K562 (cell line): ENCODE results near the gene RBPMS2. TPM values are rescaled to one million over a fixed set of nuclear protein-coding genes. Genes with fewer than 3 reads are reported as not detected.
A peak's percentile ranks its signal among the peaks of the same experiment; 100 is the strongest.

Experiments
- CC2D1A ChIP-seq: fragments of 450-650 bp; IDR thresholded peaks from 2 replicates; pipeline ENCODE4 v1.6.1; 2017; ENCODE audit warnings: mild to moderate bottlenecking
- COPS2 ChIP-seq: fragments of 450-650 bp; conservative IDR thresholded peaks from 2 replicates; pipeline ENCODE4 v1.6.1; 2016; ENCODE audit warnings: mild to moderate bottlenecking, moderate library complexity
- FOXJ2 ChIP-seq: fragments of 200-800 bp; sonication (Bioruptor generic); IDR thresholded peaks from 2 replicates; pipeline ENCODE4 v1.6.1; 2016; ENCODE audit warnings: missing genetic modification characterization, missing compliant biosample characterization
- NUFIP1 ChIP-seq: fragments of 450-650 bp; IDR thresholded peaks from 2 replicates; pipeline ENCODE4 v1.6.1; 2018; ENCODE audit not compliant: partially characterized antibody
- RAD51 ChIP-seq: fragments of 450-650 bp; IDR thresholded peaks from 2 replicates; pipeline ENCODE4 v1.7.1; 2016; ENCODE audit warnings: low read depth, mild to moderate bottlenecking, borderline replicate concordance
- RCOR1 ChIP-seq, 2 experiments: IDR thresholded peaks; 2 replicates each; pipeline ENCODE4 v1.6.1; 2012; ENCODE audit warnings: low read depth in 2 of 2, low read length in 2 of 2, borderline replicate concordance in 1 of 2, improper control_type of control experiment in 1 of 2
- SNAPC5 ChIP-seq: fragments of 250-450 bp; sonication (Bioruptor Pico); IDR thresholded peaks from 2 replicates; pipeline ENCODE4 v1.8.0; 2021; ENCODE audit warnings: moderate library complexity, mild to moderate bottlenecking, inconsistent platforms
- THAP12 ChIP-seq: fragments of 250-450 bp; sonication (Bioruptor Pico); IDR thresholded peaks from 2 replicates; pipeline ENCODE4 v1.9.0; 2021; ENCODE audit warnings: mild to moderate bottlenecking, inconsistent platforms
- TRIM28 ChIP-seq: fragments of 450-650 bp; IDR thresholded peaks from 2 replicates; pipeline ENCODE4 v1.6.1; 2017
- ZBTB26 ChIP-seq: fragments of 450-650 bp; formaldehyde crosslinking; IDR thresholded peaks from 2 replicates; pipeline ENCODE4 v1.4.0; 2022; ENCODE audit warnings: missing genetic modification characterization
- ZFP36 ChIP-seq: fragments of 150-350 bp; IDR thresholded peaks from 2 replicates; pipeline ENCODE4 v1.6.1; 2018; ENCODE audit warnings: low read length, low read depth; ENCODE audit not compliant: partially characterized antibody
- ZFPM2 ChIP-seq: fragments of 250-450 bp; sonication (Bioruptor Pico); IDR thresholded peaks from 2 replicates; pipeline ENCODE4 v1.5.1; 2022; ENCODE audit warnings: mild to moderate bottlenecking
- ZMIZ1 ChIP-seq, 2 experiments: fragments of 150-350 bp in 1 of 2; IDR thresholded peaks; 2 replicates each; pipeline ENCODE4 v1.6.1; 2012 to 2016; ENCODE audit warnings: low read depth in 2 of 2, low read length in 2 of 2, mild to moderate bottlenecking in 1 of 2, moderate library complexity in 1 of 2
- ZNF134 ChIP-seq: fragments of 250-450 bp; sonication (Bioruptor Pico); conservative IDR thresholded peaks from 2 replicates; pipeline ENCODE4 v1.4.0; 2020
- ZNF41 ChIP-seq: fragments of 250-450 bp; sonication (Bioruptor Pico); conservative IDR thresholded peaks from 2 replicates; pipeline ENCODE4 v1.4.0; 2020; ENCODE audit warnings: mild to moderate bottlenecking
- ZNF551 ChIP-seq: fragments of 250-450 bp; sonication (Bioruptor Pico); IDR thresholded peaks from 2 replicates; pipeline ENCODE4 v1.5.0; 2021; ENCODE audit warnings: mild to moderate bottlenecking, moderate library complexity
- ZNF740 ChIP-seq, 3 experiments: fragments of 200-800 bp in 1 of 3; sonication (Bioruptor generic) in 1 of 3; sonication (generic) in 1 of 3; formaldehyde crosslinking in 1 of 3; IDR thresholded peaks; 2 replicates each; pipeline versions ENCODE4 v1.6.1 to v1.8.0; 2016 to 2022; ENCODE audit warnings: mild to moderate bottlenecking in 2 of 3, missing compliant biosample characterization in 2 of 3, missing genetic modification characterization in 2 of 3, missing genetic modification reagents in 1 of 3
- ZSCAN29 ChIP-seq: fragments of 450-650 bp; IDR thresholded peaks from 2 replicates; pipeline ENCODE4 v1.6.1; 2017
- polyA plus RNA-seq, 8 experiments: library from polyadenylated mRNA; depleted of rRNA in 4 of 8; stranded (reverse) in 5 of 8; unstranded in 3 of 8; fragments of >200 nt; fragmentation: Nextera tagmentation in 2 of 8; fragmentation: Illumina TruSeq in 1 of 8; extraction: Ambion mirVana in 2 of 8; extraction: Trizol in 1 of 8; gene quantifications; 2 replicates each; pipeline versions ENCODE4 v1.2.1 to v1.2.3, GENCODE V29; 2011 to 2014; ENCODE audit warnings: inconsistent platforms in 1 of 8, missing spikeins in 1 of 8
- total RNA-seq, 7 experiments: library from RNA; depleted of rRNA in 6 of 7; stranded (reverse); fragments of >200 nt in 6 of 7; fragmentation: Illumina TruSeq in 2 of 7; extraction: Trizol in 2 of 7; gene quantifications; 2 replicates each; pipeline versions ENCODE4 v1.2.1 to v1.2.3, GENCODE V29; 2011 to 2021; ENCODE audit warnings: low replicate concordance in 1 of 7

Gene RBPMS2
- total and polyA plus RNA-seq, 9 of the 15 experiments (the other 6 are each of a cell fraction or from before 2014, with no cell fraction given): 0.11 to 2.6 (median 0.37) TPM; not detected in 1

- 0 out of 4 replicates have a peak, but pooled peaks of 1 of the 2 experiments have one; percentile 25 for TF ChIP-seq ZMIZ1 (IDR thresholded peaks at IDR 0.05; ENCODE audit: low read depth in 2 of 2, low read length in 2 of 2)
- no peak for TF ChIP-seq ZFPM2 (CRISPR knock-in tag)
- no peak for TF ChIP-seq NUFIP1
- no peak for TF ChIP-seq ZNF551 (CRISPR knock-in tag)
- TF ChIP-seq ZNF134 (CRISPR knock-in tag): no peak
- peak; percentile 94 for TF ChIP-seq ZNF740 (CRISPR knock-in tag; IDR thresholded peaks at IDR 0.05)
- peak in 1 of 2 experiments; percentile 76; a peak in 2 of 4 replicates for TF ChIP-seq ZNF740 (tag; IDR thresholded peaks at IDR 0.05)
- TF ChIP-seq ZBTB26 (CRISPR knock-in tag): 0 out of 2 replicates have a peak, but pooled peaks have one; percentile 8
- no peak for TF ChIP-seq COPS2
- TF ChIP-seq TRIM28: no peak
- peak in 1 of 2 experiments; percentile 28; a peak in 1 of 4 replicates for TF ChIP-seq RCOR1 (IDR thresholded peaks at IDR 0.05; ENCODE audit: borderline replicate concordance in 1 of 2, low read depth in 2 of 2, low read length in 2 of 2)
- TF ChIP-seq ZSCAN29: no peak
- TF ChIP-seq CC2D1A: peak; percentile 64; the same call in 1 of the 2 replicates
- 0 out of 2 replicates have a peak, but pooled peaks have one; percentile 31 for TF ChIP-seq FOXJ2 (tag)
- no peak for TF ChIP-seq THAP12 (CRISPR knock-in tag)
- TF ChIP-seq ZNF41 (CRISPR knock-in tag): no peak
- TF ChIP-seq SNAPC5 (CRISPR knock-in tag): no peak
- no peak for TF ChIP-seq RAD51
- peak; percentile 21 for TF ChIP-seq ZFP36
These were observed 34.5 kb upstream of the RBPMS2 start (continued) for GRCh38 chr15:64809649-64810496.
